Transverse colon (tissue), 4 donors: ENCODE data around the gene PUDP.

Experiments
- CTCF ChIP-seq, 5 experiments: fragments of 200-600 bp in 3 of 5; fragments of 450-650 bp in 2 of 5; sonication (generic) in 3 of 5; IDR thresholded peaks; 1 replicate in 2 of 5; 2 replicates in 3 of 5; pipeline ENCODE4 v1.5.1; 2016 to 2017; ENCODE audit warnings: antibody characterized with exemption in 5 of 5, inconsistent platforms in 3 of 5, mild to moderate bottlenecking in 2 of 5, moderate library complexity in 1 of 5
- POLR2AphosphoS5 ChIP-seq, 3 donors: sonication (generic); formaldehyde crosslinking; IDR thresholded peaks; one replicate each; pipeline ENCODE4 v1.6.1; 2016; ENCODE audit warnings: antibody characterized with exemption in 3 of 3

- TF ChIP-seq CTCF (IDR thresholded peaks at IDR 0.05) = no peak
- TF ChIP-seq POLR2AphosphoS5 (IDR thresholded peaks at IDR 0.05) = no peak
Observed at GRCh38 chrX:7059214-7059838, 88.6 kb downstream of the PUDP start.
